ENCODE results near the gene CNP. TPM values are rescaled to one million over a fixed set of nuclear protein-coding genes. Genes with fewer than 3 reads are reported as not detected.

The CNP gene
- 61.8 and 67.2 TPM in 2 replicates for total RNA-seq

GRCh38 chr17:41966463-41967140 lies at the start of gene CNP:
TSS of gene CNP (plus strand) at chr17:41966795. CDS start at chr17:41966885, 90 bp downstream.

GRCh38 chr17:41918314-41919164 lies 48.1 kb upstream of the CNP start, which contains the start of gene ACLY:
TSS of gene ACLY (minus strand) at chr17:41918951. CDS start at chr17:41913873, 5,078 bp downstream.

GRCh38 chr17:41930009-41930832 lies 36.4 kb upstream of the CNP start, which contains the start of gene ODAD4:
TSS of gene ODAD4 (plus strand) at chr17:41930617. CDS start at chr17:41930724, 107 bp downstream.

GRCh38 chr17:42016941-42017865 lies 50.6 kb downstream of the CNP start, which contains the start of gene DNAJC7:
TSS of gene DNAJC7 (minus strand) at chr17:42017439. CDS start at chr17:42017416, 23 bp downstream.

GRCh38 chr17:42019509-42020404 lies 53.2 kb downstream of the CNP start, which contains the start of gene NKIRAS2:
TSS of gene NKIRAS2 (plus strand) at chr17:42020090. CDS start at chr17:42021578, 1,488 bp downstream.

Other genes with a start within 250 kb of the CNP start
- 0.07 and 0.53 TPM in 2 replicates for gene HAP1, start 232.2 kb upstream of the CNP start, total RNA-seq
- 107 and 115 TPM in 2 replicates for gene JUP, start 180.1 kb upstream of the CNP start, total RNA-seq
- 40.0 and 52.8 TPM in 2 replicates for gene P3H4, start 154.8 kb upstream of the CNP start, total RNA-seq
- gene FKBP10, start 153.8 kb upstream of the CNP start, total RNA-seq = 129 and 131 TPM in 2 replicates
- gene NT5C3B, start 130.6 kb upstream of the CNP start, total RNA-seq = 54.5 and 71.5 TPM in 2 replicates
- gene KLHL10, start 129.0 kb upstream of the CNP start, total RNA-seq = not detected in 2 replicates
- 35.5 and 38.2 TPM in 2 replicates for gene KLHL11, start 101.4 kb upstream of the CNP start, total RNA-seq
- 309 and 427 TPM in 2 replicates for gene ACLY, start 47.8 kb upstream of the CNP start, total RNA-seq
- 0.13 and 0.36 TPM in 2 replicates for gene ODAD4, start 36.2 kb upstream of the CNP start, total RNA-seq
- 93.2 and 95.2 TPM in 2 replicates for gene DNAJC7, start 50.6 kb downstream of the CNP start, total RNA-seq
- gene NKIRAS2, start 53.3 kb downstream of the CNP start, total RNA-seq = 47.7 and 48.0 TPM in 2 replicates
- gene C17orf113, start 83.8 kb downstream of the CNP start, total RNA-seq = 0.07 and 0.13 TPM in 2 replicates
- not detected in 2 replicates for gene ZNF385C, start 131.7 kb downstream of the CNP start, total RNA-seq
- 3.9 and 5.9 TPM in 2 replicates for gene DHX58, start 145.9 kb downstream of the CNP start, total RNA-seq
- 16.4 and 19.5 TPM in 2 replicates for gene KAT2A, start 154.6 kb downstream of the CNP start, total RNA-seq
- not detected in 2 replicates for gene HSPB9, start 156.0 kb downstream of the CNP start, total RNA-seq
- 114 and 162 TPM in 2 replicates for gene RAB5C, start 188.2 kb downstream of the CNP start, total RNA-seq
- gene KCNH4, start 214.3 kb downstream of the CNP start, total RNA-seq = under 0.01 TPM in 1 of 2 replicates, not detected in the other
- not detected in 2 replicates for gene HCRT, start 218.7 kb downstream of the CNP start, total RNA-seq
- gene GHDC, start 227.7 kb downstream of the CNP start, total RNA-seq = 8.4 and 11.2 TPM in 2 replicates

Data from thoracic aorta endothelial cell (primary cell).